ENCODE data around the gene SLC35A4.

The SLC35A4 gene

DNA sequence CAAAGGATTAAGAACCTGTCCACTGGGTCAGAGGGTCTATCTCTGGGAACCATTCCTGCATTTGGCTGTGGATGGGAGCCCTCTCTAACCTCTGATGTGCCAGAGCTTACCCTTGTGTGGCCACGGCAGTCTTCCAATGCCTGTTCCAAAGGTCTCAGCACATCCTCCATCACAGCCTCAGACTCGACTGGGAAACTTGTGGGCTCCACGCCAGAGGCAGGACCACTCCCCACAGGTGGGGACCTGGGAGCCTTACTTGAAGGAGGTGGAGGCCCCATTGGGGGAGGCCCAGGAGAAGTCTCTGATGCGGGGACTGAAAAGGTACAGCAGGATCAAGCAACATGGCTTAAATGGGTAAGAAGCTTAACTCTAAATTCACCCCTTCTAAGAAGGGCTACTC lies 12.8 kb upstream of the SLC35A4 start:
- in situ Hi-C loops (cut with MboI; ENCODE audit: low sequenced_read_pairs): no loop called here
- Histone ChIP-seq H3K4me1 (peaks cover 7% of the 10 kb centered on the region), H3K9me3 (no peaks in the 10 kb centered on the region), H3K27me3 (ENCODE audit: low read depth) (no peaks in the 10 kb centered on the region), H3K36me3 (replicated peaks) (peaks cover 44% of the 10 kb centered on the region), H3K4me3 (no peak overlapping the region)
- no peak for DNase-seq (ENCODE audit: low spot score in 2 of 2)

DNA sequence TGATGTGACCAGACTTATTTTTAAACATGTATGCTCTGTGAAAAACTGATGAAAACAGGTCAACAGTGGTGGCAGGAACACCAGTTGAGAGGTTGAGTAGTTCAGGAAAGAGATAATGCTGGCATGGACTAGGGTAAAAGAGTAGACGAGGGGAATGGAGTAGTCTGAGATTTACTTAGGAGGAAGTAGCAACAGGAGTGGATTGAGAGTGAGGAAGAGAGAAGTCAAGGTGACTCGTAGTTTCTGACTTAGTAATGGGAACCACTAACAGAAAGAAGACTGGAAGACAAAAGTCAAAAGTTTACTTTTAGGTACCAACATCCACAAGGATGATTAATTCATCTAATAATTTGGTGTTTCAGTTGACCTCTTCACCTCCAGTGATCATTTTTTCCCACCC lies 11.0 kb upstream of the SLC35A4 start:
- no peaks in the 10 kb centered on the region for H3K9me3 ChIP-seq
- H3K4me1 ChIP-seq: peaks cover 10% of the 10 kb centered on the region
- no peaks in the 10 kb centered on the region for H3K27me3 ChIP-seq (ENCODE audit: low read depth)
- DNase-seq (ENCODE audit: low spot score in 2 of 2): no peak
- in situ Hi-C loops (cut with MboI; ENCODE audit: low sequenced_read_pairs): no loop called here
- H3K4me3 ChIP-seq: no peak overlapping the region
- peaks cover 44% of the 10 kb centered on the region for H3K36me3 ChIP-seq (replicated peaks)

DNA sequence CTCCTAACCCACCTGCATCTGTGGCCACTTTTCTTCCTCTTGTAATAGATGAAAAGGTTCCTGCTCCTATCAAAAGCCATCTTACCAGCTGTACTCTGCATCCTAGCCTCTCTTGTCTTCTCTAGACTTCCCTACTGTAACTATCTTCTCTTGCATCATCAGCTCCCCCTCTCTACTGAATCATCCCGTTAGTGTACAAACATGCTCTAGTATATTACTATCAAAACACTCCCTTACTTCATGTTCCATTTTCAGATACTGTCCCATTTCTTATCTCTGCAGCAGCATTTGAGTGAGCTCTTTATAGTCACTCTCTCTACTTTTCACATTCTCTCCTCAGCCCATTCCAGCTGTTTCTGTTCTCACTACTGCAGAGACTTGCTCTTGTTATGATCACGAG lies 10.2 kb upstream of the SLC35A4 start:
- no peak overlapping the region for H3K4me3 ChIP-seq
- H3K36me3 ChIP-seq (replicated peaks): peaks cover 38% of the 10 kb centered on the region
- H3K27me3 ChIP-seq (ENCODE audit: low read depth): no peaks in the 10 kb centered on the region
- no peaks in the 10 kb centered on the region for H3K9me3 ChIP-seq
- in situ Hi-C loops (cut with MboI; ENCODE audit: low sequenced_read_pairs): no loop called here
- DNase-seq (ENCODE audit: low spot score in 2 of 2): no peak
- H3K4me1 ChIP-seq: peaks cover 10% of the 10 kb centered on the region

DNA sequence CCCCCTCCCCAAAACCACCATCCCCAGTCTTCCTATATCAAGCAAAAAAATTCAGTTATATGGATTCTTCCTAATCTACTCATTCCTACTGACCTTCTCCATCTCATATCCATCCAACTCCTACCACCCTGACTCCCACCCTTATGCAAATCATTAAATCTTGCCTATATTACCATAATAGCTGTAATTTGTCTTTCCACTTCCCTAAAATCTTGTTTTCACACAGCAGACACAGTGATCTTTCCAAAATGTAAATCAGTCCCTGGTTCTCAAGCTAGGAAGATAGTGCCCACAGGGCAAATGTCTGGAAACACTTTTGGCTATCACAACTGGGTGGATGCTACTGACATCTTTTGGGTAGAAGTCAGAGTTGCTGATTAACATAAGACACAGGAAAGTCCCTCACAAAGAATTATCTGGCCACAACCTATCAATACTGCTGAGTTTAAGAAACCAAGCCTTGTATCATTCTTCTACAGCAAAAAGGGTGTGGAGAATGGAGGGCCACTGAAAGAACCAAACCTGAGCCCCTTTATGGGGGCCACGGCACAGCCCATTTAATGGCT lies 8.8 kb upstream of the SLC35A4 start:
- Histone ChIP-seq H3K9me3 (no peaks in the 10 kb centered on the region), H3K27me3 (ENCODE audit: low read depth) (no peaks in the 10 kb centered on the region), H3K36me3 (replicated peaks) (peaks cover 24% of the 10 kb centered on the region), H3K4me3 (peak overlapping the region; percentile 95), H3K4me1 (peaks cover 10% of the 10 kb centered on the region)
- in situ Hi-C loops (cut with MboI; ENCODE audit: low sequenced_read_pairs): no loop called here
- DNase-seq (ENCODE audit: low spot score in 2 of 2): no peak

DNA sequence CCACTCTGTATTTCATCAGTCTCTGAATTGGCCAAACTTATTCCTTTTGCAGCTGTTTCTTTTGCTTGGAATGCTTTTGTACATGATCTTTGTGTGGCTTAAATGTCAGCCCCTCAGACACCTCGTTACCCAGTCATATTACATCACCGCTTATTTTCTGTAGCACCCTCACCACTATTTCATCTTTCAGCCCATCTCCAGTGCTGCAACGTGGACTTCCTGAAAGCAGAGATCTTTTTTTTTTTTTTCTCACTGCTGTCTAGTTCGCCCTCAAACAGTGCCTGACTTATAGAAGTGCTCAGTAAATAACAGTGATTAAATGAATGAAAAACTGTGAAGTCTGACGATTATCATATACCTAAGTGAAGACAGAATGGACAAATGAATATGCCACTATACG lies 8.2 kb upstream of the SLC35A4 start:
- Histone ChIP-seq H3K4me3 (peak overlapping the region; percentile 95), H3K9me3 (no peaks in the 10 kb centered on the region), H3K36me3 (replicated peaks) (peaks cover 18% of the 10 kb centered on the region), H3K27me3 (ENCODE audit: low read depth) (no peaks in the 10 kb centered on the region), H3K4me1 (peaks cover 10% of the 10 kb centered on the region)
- in situ Hi-C loops (cut with MboI; ENCODE audit: low sequenced_read_pairs): no loop called here
- DNase-seq (ENCODE audit: low spot score in 2 of 2): peak in 1 of 2 experiments; percentile 25

DNA sequence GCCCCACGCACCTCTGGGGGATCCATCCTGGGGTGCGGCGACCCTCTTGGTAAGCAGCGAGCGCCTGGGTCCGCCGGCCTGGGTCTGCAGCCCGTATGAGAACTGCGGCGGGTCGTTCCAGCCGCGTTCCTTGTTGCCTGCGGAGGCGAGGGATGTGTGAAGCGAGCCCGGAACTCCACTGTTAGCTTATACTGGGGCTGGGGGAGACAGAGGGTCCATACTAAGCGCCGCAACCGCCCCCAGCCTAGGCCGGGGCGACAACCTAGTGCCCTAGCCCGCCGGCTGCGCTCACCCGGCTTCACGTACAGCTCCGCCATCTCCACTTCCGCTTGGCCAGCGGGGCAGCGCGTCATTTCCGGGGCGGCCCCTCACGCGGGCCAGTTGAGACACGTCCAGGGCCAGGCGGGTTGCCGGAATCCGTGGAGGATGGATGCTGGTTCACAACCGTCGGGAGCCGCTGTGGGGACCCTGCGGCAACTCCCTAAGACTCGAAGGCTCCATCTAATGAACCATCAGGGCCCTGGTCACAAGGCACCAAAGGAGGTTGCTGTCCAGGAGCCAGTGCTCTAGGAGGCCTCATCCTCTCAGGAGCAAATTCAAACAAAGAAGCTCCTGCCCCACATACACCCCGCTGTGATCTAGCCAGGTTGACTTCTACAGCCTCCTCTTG lies 7.4 kb upstream of the SLC35A4 start, which contains the start of gene SRA1:
SRA1 (minus strand) TSS at position 338 of the 670 bp plus-strand sequence; CDS start at position 317, 21 bp downstream.
- peaks cover 10% of the 10 kb centered on the region for H3K4me1 ChIP-seq
- DNase-seq (ENCODE audit: low spot score in 2 of 2): peak; percentile 88 to 94
- in situ Hi-C loops (cut with MboI; ENCODE audit: low sequenced_read_pairs): no loop called here
- peak within 1 kb of the TSS; percentile 95 for H3K4me3 ChIP-seq
- H3K9me3 ChIP-seq: no peaks in the 10 kb centered on the region
- peaks cover 9% of the 10 kb centered on the region for H3K36me3 ChIP-seq (replicated peaks)
- no peaks in the 10 kb centered on the region for H3K27me3 ChIP-seq (ENCODE audit: low read depth)

DNA sequence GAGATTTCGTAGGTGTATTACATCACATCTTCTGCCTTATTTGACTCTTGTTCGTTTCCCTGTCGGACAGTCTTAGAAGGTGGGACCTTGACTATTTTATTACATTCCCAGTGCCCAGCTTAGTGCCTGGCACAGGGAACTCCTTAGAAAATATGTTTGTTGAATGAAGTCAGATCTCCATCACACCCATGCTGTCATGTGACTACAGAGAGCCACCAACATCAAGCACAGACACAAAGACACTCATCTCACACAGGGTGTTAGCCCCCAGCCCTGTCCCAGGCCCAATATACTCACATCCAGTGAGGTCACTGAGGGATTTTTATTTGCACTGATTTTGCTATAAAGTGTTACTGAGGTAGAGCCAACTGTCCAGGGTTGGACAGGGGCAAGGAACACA lies 6.7 kb upstream of the SLC35A4 start:
- no peaks in the 10 kb centered on the region for H3K9me3 ChIP-seq
- no peak for DNase-seq (ENCODE audit: low spot score in 2 of 2)
- in situ Hi-C loops (cut with MboI; ENCODE audit: low sequenced_read_pairs): no loop called here
- peaks cover 10% of the 10 kb centered on the region for H3K4me1 ChIP-seq
- peaks cover 8% of the 10 kb centered on the region for H3K36me3 ChIP-seq (replicated peaks)
- no peak overlapping the region; the same call in 1 of the 2 replicates for H3K4me3 ChIP-seq
- H3K27me3 ChIP-seq (ENCODE audit: low read depth): no peaks in the 10 kb centered on the region

DNA sequence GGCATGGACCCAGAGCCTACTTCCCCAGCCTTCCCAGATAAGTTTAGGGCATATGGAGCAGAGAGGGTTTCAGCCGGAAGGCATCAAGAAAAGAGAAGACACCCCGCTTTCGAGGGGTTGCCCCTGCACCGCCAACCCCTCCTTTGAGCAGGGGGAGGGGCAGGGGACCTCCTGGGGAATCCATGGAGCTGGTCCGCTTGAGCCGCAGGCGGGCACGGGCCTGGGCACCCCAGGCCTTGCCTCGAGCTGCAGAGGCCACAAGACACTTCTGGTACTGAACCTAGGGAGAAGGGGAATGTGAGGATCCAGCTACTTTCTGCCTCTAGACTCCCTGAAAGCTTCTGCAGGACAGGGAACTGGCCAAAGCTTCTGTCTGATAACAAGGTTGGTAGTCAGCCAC lies 6.1 kb upstream of the SLC35A4 start:
- Histone ChIP-seq H3K9me3 (no peaks in the 10 kb centered on the region), H3K4me3 (no peak overlapping the region), H3K4me1 (peaks cover 10% of the 10 kb centered on the region), H3K27me3 (ENCODE audit: low read depth) (no peaks in the 10 kb centered on the region), H3K36me3 (replicated peaks) (peaks cover 7% of the 10 kb centered on the region; the same call in 1 of the 2 replicates)
- DNase-seq (ENCODE audit: low spot score in 2 of 2): no peak
- in situ Hi-C loops (cut with MboI; ENCODE audit: low sequenced_read_pairs): no loop called here

DNA sequence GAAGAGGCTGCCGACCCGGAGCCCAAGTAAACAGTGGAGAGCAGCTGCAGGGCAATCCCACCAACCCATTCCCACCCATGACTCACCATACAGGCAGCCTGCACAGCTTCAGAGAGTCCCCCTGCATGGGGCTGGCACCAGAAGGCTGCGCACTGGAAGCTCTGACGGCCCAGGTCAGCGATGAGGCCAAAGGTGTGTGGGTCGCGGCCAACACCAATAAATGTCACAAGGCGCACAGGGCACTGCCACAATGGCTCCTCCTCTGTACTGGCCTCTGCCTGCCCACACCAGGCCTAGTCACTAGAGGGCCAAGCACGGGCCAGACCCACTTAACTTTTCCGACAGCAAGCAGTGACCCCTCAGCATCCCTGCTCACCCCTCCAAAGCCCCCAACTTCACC lies 4.4 kb upstream of the SLC35A4 start:
- H3K4me1 ChIP-seq: peaks cover 10% of the 10 kb centered on the region
- in situ Hi-C loops (cut with MboI; ENCODE audit: low sequenced_read_pairs): loop anchor here (5.0 kb wide), 1 partner anchor 72 kb away; the partner anchor contains the start of gene CD14

DNA sequence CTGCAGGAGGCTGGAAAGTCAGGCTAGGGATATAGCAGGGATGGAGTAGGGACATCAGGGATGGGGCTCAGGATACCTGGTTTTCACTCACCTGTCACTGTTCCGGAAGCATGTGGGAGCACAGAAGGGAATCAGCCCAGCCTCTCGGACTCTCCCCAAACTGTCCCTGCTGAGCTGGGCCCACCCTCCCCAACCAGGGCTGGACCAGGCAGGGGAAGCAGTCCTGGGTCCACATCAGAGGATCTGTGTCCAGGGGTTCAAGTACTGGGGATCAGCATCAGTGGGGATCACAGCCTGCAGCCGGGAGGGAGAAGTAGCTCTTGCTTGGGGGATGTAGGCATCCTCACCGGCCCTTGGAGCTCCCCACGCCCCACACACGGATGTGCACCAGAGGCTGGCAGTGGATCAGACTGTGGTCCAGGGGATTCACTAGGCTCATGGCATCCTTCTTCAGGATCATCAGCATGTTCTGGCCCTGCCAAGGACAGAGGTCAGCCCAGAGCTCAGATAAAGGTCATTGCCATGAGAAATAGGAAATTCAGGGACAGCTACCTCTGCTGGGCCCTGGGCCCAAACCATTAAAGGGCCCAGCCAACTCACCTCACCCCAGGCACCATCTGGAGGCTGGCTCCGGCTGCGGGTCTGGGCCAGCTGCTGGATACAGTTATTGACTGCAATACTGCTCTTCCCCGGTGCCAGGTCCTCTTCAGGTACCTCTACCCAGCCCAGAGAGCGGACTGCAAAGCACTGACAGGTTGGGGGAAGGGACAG lies 2.7 kb upstream of the SLC35A4 start:
- H3K4me1 ChIP-seq: peaks cover 3% of the 10 kb centered on the region; the same call in 1 of the 2 replicates
- in situ Hi-C loops (cut with MboI; ENCODE audit: low sequenced_read_pairs): loop anchor here (5.0 kb wide), 1 partner anchor 70 kb away; the partner anchor contains the start of gene CD14
- peaks cover 2% of the 10 kb centered on the region; the same call in 1 of the 2 replicates for H3K36me3 ChIP-seq (replicated peaks)
- H3K27me3 ChIP-seq (ENCODE audit: low read depth): no peaks in the 10 kb centered on the region
- H3K9me3 ChIP-seq: no peaks in the 10 kb centered on the region
- no peak for DNase-seq (ENCODE audit: low spot score in 2 of 2)
- H3K4me3 ChIP-seq: no peak overlapping the region

More for the DNA sequence above, 4.4 kb upstream of the SLC35A4 start:
- H3K36me3 ChIP-seq (replicated peaks): peaks cover 3% of the 10 kb centered on the region; the same call in 1 of the 2 replicates
- H3K9me3 ChIP-seq: no peaks in the 10 kb centered on the region
- H3K27me3 ChIP-seq (ENCODE audit: low read depth): no peaks in the 10 kb centered on the region
- H3K4me3 ChIP-seq: no peak overlapping the region
- no peak for DNase-seq (ENCODE audit: low spot score in 2 of 2)

DNA sequence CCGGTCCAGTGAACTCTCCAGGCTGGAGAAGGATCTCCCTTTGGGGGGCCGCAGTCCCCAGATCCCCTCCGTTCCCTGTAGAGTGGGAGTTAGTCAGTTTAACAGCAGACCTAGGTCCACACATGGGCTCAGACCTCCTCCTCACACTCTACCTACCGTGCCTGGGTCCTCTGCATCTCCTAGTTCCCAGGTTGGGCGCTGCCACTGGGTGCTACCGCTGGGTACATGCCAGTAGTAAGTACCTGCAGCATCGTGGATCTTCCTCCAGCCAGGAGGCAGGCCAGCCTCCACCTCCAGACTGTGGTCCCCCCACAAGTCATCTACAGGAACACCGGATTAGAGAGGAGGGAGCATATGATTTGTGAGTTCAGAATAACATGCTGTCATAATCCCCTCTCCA lies 1.0 kb upstream of the SLC35A4 start:
- Histone ChIP-seq H3K4me1 (no peaks in the 10 kb centered on the region), H3K27me3 (ENCODE audit: low read depth) (no peaks in the 10 kb centered on the region), H3K4me3 (no peak overlapping the region), H3K9me3 (no peaks in the 10 kb centered on the region), H3K36me3 (replicated peaks) (no peaks in the 10 kb centered on the region)
- in situ Hi-C loops (cut with MboI; ENCODE audit: low sequenced_read_pairs): loop anchor here (5.0 kb wide), 1 partner anchor 69 kb away; the partner anchor contains the start of gene CD14
- DNase-seq (ENCODE audit: low spot score in 2 of 2): no peak

DNA sequence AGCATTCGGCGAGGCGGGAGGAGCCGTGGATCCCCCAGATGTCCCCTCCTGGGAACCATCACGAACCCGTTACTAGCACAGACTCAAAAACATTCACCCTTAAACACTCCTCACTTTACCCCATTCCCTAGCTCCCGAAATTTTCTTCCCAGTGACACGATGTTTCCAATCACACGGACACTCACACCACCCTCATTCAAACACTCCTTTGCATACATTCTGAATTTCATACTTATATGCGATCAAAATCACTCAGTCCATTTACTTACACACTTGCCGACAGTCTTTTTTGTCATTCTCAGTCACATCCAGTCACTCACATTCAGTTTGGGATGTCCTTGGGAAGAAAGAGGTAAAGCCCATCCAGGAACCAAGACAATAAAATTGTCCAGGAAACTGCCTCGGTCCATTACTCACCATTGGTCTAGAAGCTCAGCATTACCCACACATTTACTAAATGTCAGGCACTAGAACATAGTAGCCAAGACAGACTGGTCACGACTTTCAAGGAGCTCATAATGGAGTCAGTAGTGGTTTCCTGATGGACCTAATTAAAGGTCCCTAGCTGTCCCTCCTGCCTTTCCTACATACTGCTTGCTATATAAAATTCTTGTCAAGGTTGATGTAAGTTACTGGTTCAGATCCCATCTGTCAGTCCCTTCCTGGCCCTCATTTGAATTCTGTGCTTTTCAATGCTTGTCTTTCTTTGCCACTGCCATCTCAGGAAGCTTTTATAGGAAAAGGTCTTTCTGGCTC lies 574 bp downstream of the SLC35A4 start:
- no peaks in the 10 kb centered on the region for H3K27me3 ChIP-seq (ENCODE audit: low read depth)
- no peaks in the 10 kb centered on the region for H3K9me3 ChIP-seq
- H3K36me3 ChIP-seq (replicated peaks): no peaks in the 10 kb centered on the region
- no peak overlapping the region for H3K4me3 ChIP-seq
- no peaks in the 10 kb centered on the region for H3K4me1 ChIP-seq
- in situ Hi-C loops (cut with MboI; ENCODE audit: low sequenced_read_pairs): no loop called here
- no peak for DNase-seq (ENCODE audit: low spot score in 2 of 2)

DNA sequence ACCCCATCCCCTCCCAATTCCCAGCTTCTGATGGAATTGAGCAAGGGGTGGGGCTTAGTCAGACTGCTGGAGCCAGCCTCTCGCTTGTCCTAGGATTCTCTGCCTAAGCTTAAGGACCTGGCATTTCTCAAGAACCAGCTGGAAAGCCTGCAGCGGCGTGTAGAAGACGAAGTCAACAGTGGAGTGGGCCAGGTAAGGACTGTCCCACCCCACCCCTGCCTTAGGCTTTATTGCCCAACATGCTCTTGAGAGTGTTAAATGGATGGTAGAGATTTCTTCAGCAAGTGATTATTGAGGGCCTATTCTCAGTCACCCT lies 1.1 kb downstream of the SLC35A4 start:
- DNase-seq (ENCODE audit: low spot score in 2 of 2): no peak
- in situ Hi-C loops (cut with MboI; ENCODE audit: low sequenced_read_pairs): no loop called here
- Histone ChIP-seq H3K4me3 (no peak overlapping the region), H3K27me3 (ENCODE audit: low read depth) (no peaks in the 10 kb centered on the region), H3K4me1 (no peaks in the 10 kb centered on the region), H3K36me3 (replicated peaks) (no peaks in the 10 kb centered on the region), H3K9me3 (no peaks in the 10 kb centered on the region)
